Cardiac muscle cell (in vitro differentiated cells and primary cell): ENCODE measurements around the gene TAS1R3. TPM values are rescaled to one million over a fixed set of nuclear protein-coding genes. Genes with fewer than 3 reads are reported as not detected.

Source experiments
- DNase-seq, 2 donors: peaks; one replicate each; pipeline versions ENCODE4 v3.0.0 to v3.0.0-alpha.2; 2010 to 2017; ENCODE audit warnings: low read depth in 1 of 2, low spot score in 1 of 2
- H3K27ac ChIP-seq: fragments of 200-600 bp; sonication (generic); 2 replicates; pipeline ENCODE4 v1.5.1; 2016
- H3K27me3 ChIP-seq: fragments of 200-600 bp; sonication (generic); 2 replicates; pipeline ENCODE4 v1.6.0; 2016; ENCODE audit warnings: control low read depth
- H3K36me3 ChIP-seq: fragments of 200-600 bp; sonication (generic); 2 replicates; pipeline ENCODE4 v1.5.1; 2016; ENCODE audit warnings: control low read depth
- H3K4me1 ChIP-seq: fragments of 200-600 bp; sonication (generic); 2 replicates; pipeline ENCODE4 v1.8.1; 2017; ENCODE audit warnings: low read depth, mild to moderate bottlenecking, mixed run types
- H3K4me3 ChIP-seq: fragments of 200-600 bp; sonication (generic); 2 replicates; pipeline ENCODE4 v1.5.1; 2016; ENCODE audit warnings: mild to moderate bottlenecking
- H3K9me3 ChIP-seq: fragments of 200-600 bp; sonication (generic); 2 replicates; pipeline ENCODE4 v1.5.1; 2017; ENCODE audit warnings: low read depth, mild to moderate bottlenecking, control low read depth
- polyA plus RNA-seq: library from polyadenylated mRNA; unstranded; fragments of >200 nt; fragmentation: Nextera tagmentation; extraction: Ambion mirVana; gene quantifications from 2 replicates; pipeline ENCODE4 v1.2.1, GENCODE V29; 2016
- total RNA-seq: library from RNA; depleted of rRNA; stranded (reverse); fragments of >200 nt; gene quantifications from 2 replicates; pipeline ENCODE4 v1.2.3, GENCODE V29; 2016
- TF ChIP-seq, protein P1 (sequence below): IDR thresholded peaks from 2 replicates; pipeline ENCODE4 v1.5.1; 2012; ENCODE audit warnings: low read depth, mild to moderate bottlenecking, low read length

The TAS1R3 gene
- total and polyA plus RNA-seq, 2 experiments from 2014 or later, result 0.32 to 1.1 TPM

DNA sequence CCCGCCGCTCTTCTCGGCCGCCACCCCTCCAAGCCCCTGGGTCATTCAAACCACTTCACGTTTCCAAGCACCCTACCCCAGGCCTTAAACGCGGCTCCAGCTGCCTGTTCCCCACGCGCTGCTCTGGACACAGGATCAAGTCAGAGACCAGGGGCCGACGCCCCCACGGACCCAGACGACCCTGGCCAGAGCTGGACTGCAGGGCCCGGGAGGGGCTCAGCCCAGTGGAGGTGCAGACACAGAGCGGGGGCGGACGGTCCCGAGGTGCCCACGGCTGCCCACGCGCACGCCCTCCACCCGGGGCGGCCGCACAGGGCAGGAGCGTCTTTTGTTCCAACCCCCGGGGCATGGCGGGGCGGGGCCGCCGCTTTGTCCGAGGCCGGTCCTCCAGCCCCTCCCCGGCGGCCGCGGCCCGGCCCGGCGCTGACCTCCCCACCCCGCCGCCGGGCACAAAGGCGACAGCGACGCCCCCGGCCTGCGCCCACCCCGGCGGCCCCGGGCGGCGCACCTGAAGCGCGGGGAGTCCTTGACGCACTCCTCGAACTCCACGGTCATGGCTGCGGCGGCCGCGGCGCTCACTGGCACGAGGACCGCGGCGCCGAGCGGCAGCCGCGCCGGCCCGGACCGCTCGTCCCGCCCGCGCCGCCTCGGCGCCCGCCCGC, 23.7 kb upstream of the TAS1R3 start:
- peaks cover 6% of the 10 kb centered on the region for H3K36me3 ChIP-seq
- peak overlapping the region; percentile 51 for H3K27ac ChIP-seq
- TF ChIP-seq, protein P1, sequence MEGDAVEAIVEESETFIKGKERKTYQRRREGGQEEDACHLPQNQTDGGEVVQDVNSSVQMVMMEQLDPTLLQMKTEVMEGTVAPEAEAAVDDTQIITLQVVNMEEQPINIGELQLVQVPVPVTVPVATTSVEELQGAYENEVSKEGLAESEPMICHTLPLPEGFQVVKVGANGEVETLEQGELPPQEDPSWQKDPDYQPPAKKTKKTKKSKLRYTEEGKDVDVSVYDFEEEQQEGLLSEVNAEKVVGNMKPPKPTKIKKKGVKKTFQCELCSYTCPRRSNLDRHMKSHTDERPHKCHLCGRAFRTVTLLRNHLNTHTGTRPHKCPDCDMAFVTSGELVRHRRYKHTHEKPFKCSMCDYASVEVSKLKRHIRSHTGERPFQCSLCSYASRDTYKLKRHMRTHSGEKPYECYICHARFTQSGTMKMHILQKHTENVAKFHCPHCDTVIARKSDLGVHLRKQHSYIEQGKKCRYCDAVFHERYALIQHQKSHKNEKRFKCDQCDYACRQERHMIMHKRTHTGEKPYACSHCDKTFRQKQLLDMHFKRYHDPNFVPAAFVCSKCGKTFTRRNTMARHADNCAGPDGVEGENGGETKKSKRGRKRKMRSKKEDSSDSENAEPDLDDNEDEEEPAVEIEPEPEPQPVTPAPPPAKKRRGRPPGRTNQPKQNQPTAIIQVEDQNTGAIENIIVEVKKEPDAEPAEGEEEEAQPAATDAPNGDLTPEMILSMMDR, result no peak
- H3K9me3 ChIP-seq, result no peaks in the 10 kb centered on the region
- DNase-seq, result peak in 1 of 2 donors; percentile 23
- H3K27me3 ChIP-seq, result no peaks in the 10 kb centered on the region
- H3K4me3 ChIP-seq, result peak overlapping the region; percentile 90
- peaks cover 18% of the 10 kb centered on the region for H3K4me1 ChIP-seq

GRCh38 chr1:1307923-1308755, 22.9 kb upstream of the TAS1R3 start, which contains the start of the genes ACAP3 and PUSL1:
ACAP3 (minus strand) TSS chr1:1307930; CDS start chr1:1307815, 115 bp downstream.
PUSL1 (plus strand) TSS chr1:1308597; CDS start chr1:1308644, 47 bp downstream.
- peak within 1 kb of the TSS; percentile 63 for H3K27ac ChIP-seq
- H3K4me1 ChIP-seq, result peaks cover 18% of the 10 kb centered on the region
- H3K36me3 ChIP-seq, result peaks cover 6% of the 10 kb centered on the region

DNA sequence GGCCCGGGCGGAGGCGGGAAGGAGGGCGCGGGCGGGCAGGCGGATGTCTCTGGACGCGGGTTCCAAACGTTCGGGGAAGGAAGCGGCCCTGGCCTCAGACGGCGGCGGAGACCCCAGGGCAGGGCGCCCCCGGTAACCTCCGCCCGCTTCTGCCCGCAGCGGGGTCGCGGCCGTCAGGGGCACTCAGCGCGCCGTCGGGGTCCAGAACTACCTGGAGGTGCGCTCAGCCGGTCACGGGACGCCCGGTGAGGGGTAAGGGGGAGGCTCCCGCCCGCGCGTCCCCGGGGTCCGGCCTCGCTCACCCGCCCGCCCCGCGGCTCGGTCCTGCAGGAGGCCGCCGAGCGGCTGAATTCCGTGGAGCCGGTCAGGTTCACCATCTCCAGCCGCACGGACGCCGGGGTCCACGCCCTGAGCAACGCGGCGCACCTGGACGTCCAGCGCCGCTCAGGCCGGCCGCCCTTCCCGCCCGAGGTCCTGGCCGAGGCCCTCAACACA, 22.3 kb upstream of the TAS1R3 start:
- DNase-seq, result no peak
- H3K9me3 ChIP-seq, result no peaks in the 10 kb centered on the region
- peaks cover 9% of the 10 kb centered on the region for H3K36me3 ChIP-seq
- TF ChIP-seq, protein P1, result no peak
- H3K4me3 ChIP-seq, result peak overlapping the region; percentile 70
- no peak overlapping the region for H3K27ac ChIP-seq
- H3K4me1 ChIP-seq, result peaks cover 18% of the 10 kb centered on the region
- no peaks in the 10 kb centered on the region for H3K27me3 ChIP-seq

More at GRCh38 chr1:1307923-1308755, 22.9 kb upstream of the TAS1R3 start, which contains the start of the genes ACAP3 and PUSL1:
- no peaks in the 10 kb centered on the region for H3K27me3 ChIP-seq
- TF ChIP-seq, protein P1, result no peak
- no peaks in the 10 kb centered on the region for H3K9me3 ChIP-seq
- H3K4me3 ChIP-seq, result peak within 1 kb of the TSS; percentile 90
- DNase-seq, result peak; percentile 95 to 96

- peaks cover 18% of the 10 kb centered on the region for H3K4me1 ChIP-seq
- TF ChIP-seq, protein P1, result no peak
- H3K27me3 ChIP-seq, result no peaks in the 10 kb centered on the region
- DNase-seq, result no peak
- H3K36me3 ChIP-seq, result peaks cover 9% of the 10 kb centered on the region
- H3K9me3 ChIP-seq, result no peaks in the 10 kb centered on the region
- peak overlapping the region; percentile 70 for H3K4me3 ChIP-seq
- H3K27ac ChIP-seq, result no peak overlapping the region
These were observed 21.6 kb upstream of the TAS1R3 start for GRCh38 chr1:1309251-1310108.

DNA sequence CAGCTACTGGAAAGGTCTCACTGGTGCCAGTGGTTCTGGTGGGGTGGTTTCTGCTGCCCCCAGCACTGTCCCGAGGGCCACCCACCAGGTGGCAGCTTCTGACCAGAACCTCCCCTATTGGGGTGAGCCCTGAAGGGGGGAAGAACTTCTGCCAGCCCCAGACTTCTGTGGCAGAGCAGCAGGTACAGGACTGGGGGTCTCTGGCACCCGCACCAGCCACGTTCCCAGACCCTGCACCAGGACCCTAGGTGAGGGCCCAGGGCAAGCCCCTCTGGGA, 21.0 kb upstream of the TAS1R3 start:
- Histone ChIP-seq H3K4me1 (peaks cover 18% of the 10 kb centered on the region), H3K4me3 (no peak overlapping the region), H3K27me3 (no peaks in the 10 kb centered on the region), H3K27ac (no peak overlapping the region), H3K9me3 (no peaks in the 10 kb centered on the region), H3K36me3 (peaks cover 9% of the 10 kb centered on the region)
- TF ChIP-seq, protein P1, result no peak
- DNase-seq, result no peak
